Renal cortex interstitium (tissue), 11 donors: ENCODE results near the gene ROGDI. TPM values are rescaled to one million over a fixed set of nuclear protein-coding genes. Genes with fewer than 3 reads are reported as not detected.

Source experiments
- DNase-seq, 11 donors: peaks; one replicate each; pipeline ENCODE4 v3.0.0-alpha.2; 2013; ENCODE audit warnings: low read depth in 9 of 11, low spot score in 4 of 11; ENCODE audit errors: extremely low read depth in 1 of 11
- polyA plus RNA-seq, 3 donors: library from polyadenylated mRNA; unstranded; fragments of 120-200 nt; gene quantifications; one replicate each; pipeline ENCODE4 v1.2.1, GENCODE V29; 2013; ENCODE audit not compliant: insufficient read length in 3 of 3

ROGDI gene
- polyA plus RNA-seq, 3 donors, result 12.9 to 42.4 (median 41.0) TPM

DNA sequence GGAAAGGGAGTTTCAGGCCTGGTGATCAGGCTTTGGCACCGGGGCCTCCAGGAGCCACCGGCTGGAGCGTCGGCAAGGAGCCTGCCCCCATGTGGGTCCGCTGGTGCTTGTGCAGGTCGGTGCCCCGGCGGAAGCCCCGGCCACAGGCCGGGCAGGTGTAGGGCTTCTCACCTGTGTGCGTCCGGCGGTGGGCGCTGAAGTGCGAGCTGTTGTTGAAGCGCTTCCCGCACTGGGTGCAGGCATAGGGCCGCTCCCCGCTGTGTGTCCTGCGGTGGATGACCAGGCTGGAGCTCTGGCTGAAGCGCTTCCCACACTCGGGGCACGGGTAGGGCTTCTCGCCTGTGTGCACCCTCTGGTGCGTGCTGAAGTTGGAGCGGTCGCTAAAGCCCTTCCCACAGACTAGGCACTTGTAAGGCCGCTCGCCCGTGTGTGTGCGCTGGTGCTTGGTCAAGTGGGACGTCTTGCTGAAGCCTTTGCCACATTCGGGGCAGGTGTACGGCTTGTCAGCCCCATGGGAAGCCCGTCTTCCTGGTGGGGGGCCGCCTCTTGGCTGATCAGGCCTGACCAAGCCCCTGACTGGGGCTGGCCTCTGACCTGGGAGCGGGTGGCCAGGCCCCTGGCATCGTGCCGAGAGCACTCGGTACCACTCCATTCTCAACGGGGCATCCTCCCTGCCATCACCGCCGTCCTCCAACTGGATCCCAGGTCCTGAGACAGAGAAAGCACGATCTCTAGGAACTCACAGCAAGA is 49.9 kb downstream of the ROGDI start:
- DNase-seq, result no peak

DNA sequence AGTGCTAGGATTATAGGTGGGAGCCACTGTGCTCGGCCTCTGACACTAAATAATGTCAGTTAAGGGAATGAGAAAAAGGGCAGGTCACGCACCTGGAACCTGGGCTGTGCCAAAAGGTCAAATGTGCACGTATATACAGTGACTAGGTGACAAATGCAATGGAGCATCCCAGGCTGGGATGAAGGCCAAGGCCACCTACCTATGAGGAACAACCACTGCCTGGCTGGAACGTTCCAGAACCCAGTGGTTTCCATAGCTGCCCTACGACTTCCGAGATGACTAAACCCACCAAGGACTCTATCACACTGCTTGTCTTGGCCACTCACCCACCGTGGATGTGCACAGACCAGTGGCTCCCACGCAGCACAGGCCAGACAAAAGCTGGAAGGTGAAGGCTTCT is 51.5 kb downstream of the ROGDI start:
- no peak for DNase-seq

DNA sequence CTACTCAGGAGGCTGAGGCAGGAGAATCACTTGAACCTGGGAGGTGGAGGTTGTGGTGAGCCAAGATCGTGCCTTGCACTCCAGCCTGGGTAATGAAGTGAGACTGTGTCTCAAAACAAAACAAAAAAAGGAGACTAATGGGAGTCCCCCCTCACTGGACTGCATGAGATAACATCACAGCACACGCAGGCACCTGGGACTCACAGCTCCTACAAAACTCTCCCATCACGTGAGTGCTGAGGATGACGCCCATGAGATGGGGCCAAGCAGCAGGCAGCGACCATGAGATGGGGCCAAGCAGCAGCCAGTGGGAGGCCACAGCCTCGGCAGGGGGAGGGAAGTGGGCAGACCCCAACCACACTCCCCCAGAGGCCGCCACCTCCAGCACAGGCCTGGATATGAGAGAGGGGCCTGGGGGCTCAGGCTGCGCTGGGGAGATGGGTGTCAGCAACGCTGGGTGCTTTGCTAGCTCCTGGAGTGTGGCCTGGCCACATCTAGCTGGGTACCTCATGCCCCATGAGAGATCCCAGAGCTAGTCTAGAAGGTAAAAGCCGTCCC is 52.7 kb downstream of the ROGDI start:
- no peak for DNase-seq

DNA sequence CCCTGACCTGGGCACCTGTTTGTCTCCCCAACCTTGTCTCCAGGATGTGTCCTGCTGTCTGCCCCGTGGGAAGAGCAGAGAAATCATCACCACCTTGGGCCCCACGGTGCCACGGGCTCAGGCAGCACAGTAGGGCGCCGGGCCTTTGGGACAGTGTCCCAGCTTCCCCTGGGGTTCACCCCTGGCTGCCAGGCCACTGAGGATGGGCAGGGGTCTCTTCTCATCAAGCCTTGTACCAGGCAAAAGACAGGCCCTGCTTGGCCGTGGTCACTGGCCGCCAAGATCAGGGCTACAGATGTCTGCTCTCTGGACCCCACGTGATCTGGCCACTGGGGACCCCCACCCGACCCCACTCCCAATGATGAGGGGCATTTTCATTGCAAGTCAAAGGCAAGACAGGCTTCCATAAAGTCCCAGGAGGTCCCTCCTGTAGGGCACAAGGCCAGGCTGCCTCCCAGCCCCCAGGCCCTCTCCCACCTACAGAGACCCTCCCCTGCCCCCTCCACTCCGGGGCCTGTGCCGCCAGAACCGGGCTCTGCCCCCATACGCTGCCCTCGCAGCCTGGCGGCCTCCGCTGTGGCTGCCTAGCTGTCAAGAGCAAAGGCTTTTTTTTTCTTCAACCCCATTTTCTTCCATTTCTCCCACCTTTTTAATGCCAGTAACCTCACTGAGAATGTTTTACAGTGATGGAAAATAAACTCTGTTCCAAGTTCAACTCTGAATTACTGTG is 53.6 kb downstream of the ROGDI start:
- no peak for DNase-seq

DNA sequence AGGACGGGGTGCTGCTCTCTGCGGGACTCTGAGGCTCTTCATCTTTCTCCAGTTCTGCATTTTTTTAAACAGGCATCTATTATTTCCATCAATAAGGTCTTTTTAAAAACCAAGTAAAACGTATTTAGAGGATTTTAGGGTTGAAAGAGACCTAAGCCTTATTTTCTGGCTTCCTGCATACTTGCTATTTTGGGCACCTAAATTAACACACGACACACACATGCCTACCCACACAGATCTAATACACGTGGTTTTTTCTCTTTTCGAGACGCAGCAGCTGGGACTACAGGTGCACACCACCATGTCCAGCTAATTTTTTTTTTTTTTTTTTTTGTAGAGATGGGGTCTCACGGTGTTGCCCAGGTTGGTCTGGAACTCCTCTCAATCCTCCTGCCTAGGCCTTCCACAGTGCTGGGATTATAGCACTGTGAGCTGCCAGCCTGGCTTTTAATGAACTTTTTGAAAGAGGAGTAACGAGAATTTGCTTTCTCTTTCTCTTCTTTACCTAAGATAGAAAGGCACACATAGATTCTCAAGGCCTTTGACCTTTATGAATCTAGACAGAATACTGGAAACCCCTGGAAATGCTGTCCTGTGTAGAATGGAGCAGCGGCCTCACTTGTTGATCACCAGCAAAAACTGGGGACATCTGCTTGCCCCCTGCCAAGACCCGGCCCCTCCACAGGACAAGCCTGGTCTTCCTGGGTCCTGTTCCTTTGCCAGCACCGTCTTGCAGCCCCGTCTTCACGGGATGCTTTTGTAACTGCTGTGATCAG is 54.3 kb downstream of the ROGDI start:
- no peak for DNase-seq

DNA sequence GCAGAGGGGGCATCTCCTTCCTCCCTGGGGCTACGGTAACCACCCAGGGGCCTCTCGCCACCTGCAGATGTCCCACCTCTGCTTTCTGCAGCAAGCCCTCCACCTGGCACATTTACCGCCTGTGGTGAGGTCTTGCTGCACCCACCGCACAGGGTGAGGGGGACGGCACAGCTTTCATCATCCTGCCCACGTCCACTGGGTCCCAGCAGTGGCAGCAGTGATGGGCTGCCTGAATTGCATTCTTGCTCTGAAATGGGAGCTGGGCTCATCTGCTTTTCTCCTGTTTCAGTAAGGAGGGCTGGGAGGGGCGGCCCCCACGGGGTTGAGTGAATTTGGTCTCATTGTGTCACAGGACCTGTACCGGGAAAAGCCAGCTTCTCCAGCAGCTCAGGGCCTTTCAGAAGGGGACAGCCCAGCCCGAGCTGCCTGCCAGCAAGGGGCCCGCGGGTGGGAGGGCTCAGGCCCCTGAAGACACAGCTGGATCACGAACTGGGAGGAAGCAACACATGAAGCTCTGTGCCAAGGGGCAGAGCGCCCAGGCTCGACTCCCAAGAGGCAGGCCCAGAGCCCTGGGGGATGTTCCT is 55.4 kb downstream of the ROGDI start:
- DNase-seq, result no peak

Other genes with a start within 250 kb of the ROGDI start
- under 1 TPM; 0.16 to 0.27 (median 0.24) TPM for gene C16orf96, start 246.3 kb downstream of the ROGDI start, polyA plus RNA-seq
- 10 to 100 TPM; 11.6 to 31.8 (median 23.5) TPM for gene UBALD1, start 187.7 kb downstream of the ROGDI start, polyA plus RNA-seq
- 10 to 100 TPM; 42.5 to 68.9 (median 51.9) TPM for gene MGRN1, start 177.8 kb downstream of the ROGDI start, polyA plus RNA-seq
- 10 to 100 TPM; 33.9 to 53.0 (median 43.9) TPM for gene NUDT16L1, start 109.1 kb downstream of the ROGDI start, polyA plus RNA-seq
- 10 to 100 TPM; 22.5 to 34.3 (median 23.0) TPM for gene ANKS3, start 68.4 kb downstream of the ROGDI start, polyA plus RNA-seq
- 1 to 10 TPM; 1.8 to 3.1 (median 2.1) TPM for gene DNAAF8, start 68.1 kb downstream of the ROGDI start, polyA plus RNA-seq
- 10 to 100 TPM; 12.7 to 20.5 (median 18.5) TPM for gene ZNF500, start 35.5 kb downstream of the ROGDI start, polyA plus RNA-seq
- gene SEPTIN12, start 14.3 kb downstream of the ROGDI start, polyA plus RNA-seq, result 1 to 10 TPM in 1 of 3 donors, under 1 TPM in 1, not detected in 1; 0.32 to 6.1 TPM
- 10 to 100 TPM in 1 of 3 donors, 1 to 10 TPM in 2; 3.6 to 13.3 (median 9.0) TPM for gene SMIM22, start 7.3 kb downstream of the ROGDI start, polyA plus RNA-seq
- 100 to 1,000 TPM in 2 of 3 donors, 10 to 100 TPM in 1; 79.8 to 134 (median 127) TPM for gene GLYR1, start 44.7 kb upstream of the ROGDI start, polyA plus RNA-seq
- gene UBN1, start 44.8 kb upstream of the ROGDI start, polyA plus RNA-seq, result 10 to 100 TPM; 35.1 to 36.2 (median 35.2) TPM
- 10 to 100 TPM; 23.1 to 30.5 (median 29.3) TPM for gene PPL, start 134.5 kb upstream of the ROGDI start, polyA plus RNA-seq
- gene SEC14L5, start 155.7 kb upstream of the ROGDI start, polyA plus RNA-seq, result under 1 TPM; 0.21 to 0.36 (median 0.33) TPM
- 10 to 100 TPM in 2 of 3 donors, 1 to 10 TPM in 1; 7.6 to 14.6 (median 11.6) TPM for gene NAGPA, start 231.3 kb upstream of the ROGDI start, polyA plus RNA-seq